ENCODE results near the gene MICAL2. TPM values are rescaled to one million over a fixed set of nuclear protein-coding genes. Genes with fewer than 3 reads are reported as not detected.

The MICAL2 gene
- total RNA-seq (10 to 100 TPM in 8 of 9 donors, 1 to 10 TPM in 1; 8.4 to 80.5 (median 43.2) TPM), polyA plus RNA-seq (10 to 100 TPM in 2 of 3 donors, 1 to 10 TPM in 1; 8.7 to 18.2 (median 12.1) TPM)
- long read RNA-seq, donor 1: 0 reads
- long read RNA-seq, donor 2: 0 reads
- long read RNA-seq, donor 3: 0 reads
- long read RNA-seq, donor 4, partial matches to known transcripts: 0 of 4 reads
- long read RNA-seq, donor 4, other reads (novel, unspliced or antisense): 4 of 4 reads
- long read RNA-seq, donor 5, partial matches to known transcripts: 1 of 14 reads
- long read RNA-seq, donor 5, other reads (novel, unspliced or antisense): 13 of 14 reads
- long read RNA-seq, donor 6, partial matches to known transcripts: 0 of 2 reads
- long read RNA-seq, donor 6, other reads (novel, unspliced or antisense): 2 of 2 reads
- long read RNA-seq, donor 7: 0 reads
- long read RNA-seq, donor 8, full-length matches to known transcripts: 1 of 1 reads
- long read RNA-seq, donor 8, partial matches to known transcripts: 0 of 1 reads
- long read RNA-seq, donor 8, other reads (novel, unspliced or antisense): 0 of 1 reads
- long read RNA-seq, donor 9: 0 reads
- long read RNA-seq, donor 10: 0 reads

GRCh38 chr11:12110201-12110713 lies at the start of gene MICAL2:
MICAL2 (plus strand) TSS chr11:12110590; CDS start chr11:12162156, 51,566 bp downstream.
- Histone ChIP-seq H3K4me3 (peak within 1 kb of the TSS in 3 of 4 donors; percentile 6 to 98 (median 68)), H3K4me1 (replicated peaks in 1 of 2) (peaks cover 4 to 10% of the 10 kb centered on the region in 2 donors), H3K27me3 (no peaks in the 10 kb centered on the region), H3K9me3 (replicated peaks in 1 of 3) (no peaks in the 10 kb centered on the region), H3K27ac (peak within 1 kb of the TSS in 4 of 5 donors; percentile 50 to 95 (median 76)), H3K36me3 (replicated peaks in 1 of 2) (no peaks in the 10 kb centered on the region)
- DNase-seq: peak; percentile 81 to 90 (median 88)
- 0 to 2% (median 0%) methylated on average over 7 to 56 of the region's 56 CpGs for WGBS, 4 donors
- intact Hi-C loops (cut with DNase I): no loop called here
- TF ChIP-seq POLR2A (IDR thresholded peaks at IDR 0.05): peak; percentile 50 to 75
- no peak for TF ChIP-seq CTCF (IDR thresholded peaks at IDR 0.05)

GRCh38 chr11:12061851-12062560 lies 48.4 kb upstream of the MICAL2 start:
- H3K4me3 ChIP-seq: no peak overlapping the region
- DNase-seq: peak in 1 of 7 donors; percentile 23
- H3K36me3 ChIP-seq (replicated peaks in 1 of 2): no peaks in the 10 kb centered on the region
- TF ChIP-seq CTCF (IDR thresholded peaks at IDR 0.05): no peak
- TF ChIP-seq POLR2A (IDR thresholded peaks at IDR 0.05): no peak
- no peaks in the 10 kb centered on the region for H3K9me3 ChIP-seq (replicated peaks in 1 of 3)
- no peak overlapping the region for H3K27ac ChIP-seq
- intact Hi-C loops (cut with DNase I): no loop called here
- H3K4me1 ChIP-seq (replicated peaks in 1 of 2): peaks cover 0 to 6% of the 10 kb centered on the region in 2 donors
- no peaks in the 10 kb centered on the region for H3K27me3 ChIP-seq
- 73 to 82% (median 74%) methylated on average over 8 to 9 of the region's 9 CpGs for WGBS, 4 donors

- intact Hi-C loops (cut with DNase I): no loop called here
- Histone ChIP-seq H3K36me3 (replicated peaks in 1 of 2) (no peaks in the 10 kb centered on the region), H3K9me3 (replicated peaks in 1 of 3) (no peaks in the 10 kb centered on the region), H3K4me3 (no peak overlapping the region), H3K27me3 (no peaks in the 10 kb centered on the region), H3K27ac (no peak overlapping the region), H3K4me1 (replicated peaks in 1 of 2) (peaks cover 0 to 8% of the 10 kb centered on the region in 2 donors)
- 61 to 98% (median 94%) methylated on average over 2 of the region's 2 CpGs for WGBS, 4 donors
- DNase-seq: no peak
- TF ChIP-seq POLR2A (IDR thresholded peaks at IDR 0.05) (no peak), CTCF (IDR thresholded peaks at IDR 0.05) (no peak)
These were observed 47.1 kb upstream of the MICAL2 start for GRCh38 chr11:12063251-12063650.
